RWPE1 (cell line): Measurements from ENCODE around the gene NLGN1.

Experiments
- CTCF ChIA-PET: fragments of 350-600 bp; sonication (Branson Sonifier 250); formaldehyde crosslinking; extraction: SDS; loops from one replicate; lab custom pipeline; 2021; lab: Yijun Ruan, JAX
- POLR2A ChIA-PET: fragments of 400-600 bp; formaldehyde crosslinking; extraction: SDS; loops from one replicate; lab custom pipeline; 2020; ENCODE audit warnings: antibody characterized with exemption; ENCODE audit not compliant: low non-redundant PET; lab: Yijun Ruan, JAX
- DNase-seq: peaks from one replicate; pipeline ENCODE4 v3.0.0; 2012; ENCODE audit warnings: low spot score
- H3K27ac ChIP-seq: fragments of 450-650 bp; 2 replicates; pipeline ENCODE4 v1.5.1; 2017
- TF ChIP-seq, protein P1 (sequence below): fragments of 450-650 bp; conservative IDR thresholded peaks from 2 replicates; pipeline ENCODE4 v1.5.1; 2017; ENCODE audit warnings: low read depth, mild to moderate bottlenecking

The NLGN1 gene

DNA sequence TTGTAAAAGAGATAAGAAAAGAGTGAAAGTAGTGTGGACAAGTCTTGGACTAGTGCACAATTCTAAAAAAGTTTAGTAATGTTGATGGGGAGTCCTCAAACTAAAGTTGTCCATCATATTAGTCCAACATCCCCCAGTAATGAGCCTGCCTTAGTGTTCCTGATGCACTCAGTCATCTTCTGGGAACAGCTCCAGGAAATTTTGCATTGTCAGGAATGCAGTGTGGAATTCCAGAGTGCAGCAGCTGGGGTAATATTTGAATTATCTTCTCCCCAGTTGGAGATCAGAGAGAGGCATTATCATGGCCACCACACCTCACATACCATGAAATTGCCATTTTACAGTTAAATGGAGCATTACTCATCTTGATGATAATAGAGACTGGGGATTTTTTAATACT, 932.8 kb downstream of the NLGN1 start:
- POLR2A ChIA-PET, result no interaction called here
- DNase-seq, result peak; percentile 5
- H3K27ac ChIP-seq, result no peak overlapping the region
- TF ChIP-seq, protein P1, sequence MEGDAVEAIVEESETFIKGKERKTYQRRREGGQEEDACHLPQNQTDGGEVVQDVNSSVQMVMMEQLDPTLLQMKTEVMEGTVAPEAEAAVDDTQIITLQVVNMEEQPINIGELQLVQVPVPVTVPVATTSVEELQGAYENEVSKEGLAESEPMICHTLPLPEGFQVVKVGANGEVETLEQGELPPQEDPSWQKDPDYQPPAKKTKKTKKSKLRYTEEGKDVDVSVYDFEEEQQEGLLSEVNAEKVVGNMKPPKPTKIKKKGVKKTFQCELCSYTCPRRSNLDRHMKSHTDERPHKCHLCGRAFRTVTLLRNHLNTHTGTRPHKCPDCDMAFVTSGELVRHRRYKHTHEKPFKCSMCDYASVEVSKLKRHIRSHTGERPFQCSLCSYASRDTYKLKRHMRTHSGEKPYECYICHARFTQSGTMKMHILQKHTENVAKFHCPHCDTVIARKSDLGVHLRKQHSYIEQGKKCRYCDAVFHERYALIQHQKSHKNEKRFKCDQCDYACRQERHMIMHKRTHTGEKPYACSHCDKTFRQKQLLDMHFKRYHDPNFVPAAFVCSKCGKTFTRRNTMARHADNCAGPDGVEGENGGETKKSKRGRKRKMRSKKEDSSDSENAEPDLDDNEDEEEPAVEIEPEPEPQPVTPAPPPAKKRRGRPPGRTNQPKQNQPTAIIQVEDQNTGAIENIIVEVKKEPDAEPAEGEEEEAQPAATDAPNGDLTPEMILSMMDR, result no peak
- CTCF ChIA-PET, result no interaction called here

DNA sequence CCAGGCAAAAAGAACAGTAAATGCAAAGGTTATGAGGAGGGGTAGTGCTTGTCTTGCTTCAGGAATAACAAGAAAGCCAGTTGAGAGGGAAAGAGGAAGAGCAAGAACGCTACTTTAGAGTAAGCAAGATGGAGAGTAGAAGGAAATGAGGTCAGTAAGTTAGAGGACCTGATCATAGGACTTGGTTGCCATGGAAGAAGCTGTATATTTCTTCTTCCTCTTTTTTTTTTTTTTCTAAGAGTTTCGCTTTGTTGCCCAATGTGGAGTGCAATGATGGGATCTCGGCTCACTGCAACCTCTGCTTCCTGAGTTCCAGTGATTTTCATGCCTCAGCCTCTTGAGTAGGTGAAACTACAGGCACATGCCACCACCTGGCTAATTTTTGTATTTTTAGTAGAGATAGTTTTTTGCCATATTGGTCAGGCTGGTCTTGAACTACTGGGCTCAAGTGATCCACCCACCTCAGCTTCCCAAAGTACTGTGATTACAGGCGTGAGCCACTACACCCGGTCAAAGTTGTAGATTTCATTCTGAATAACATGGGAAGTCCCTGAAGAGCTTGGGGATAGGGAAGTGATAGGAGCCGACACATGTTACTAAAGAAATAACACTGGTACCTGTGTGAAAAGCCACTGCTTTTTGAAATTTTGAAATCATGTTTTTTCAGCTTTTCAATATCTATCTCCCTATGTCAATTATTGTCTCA, 933.7 kb downstream of the NLGN1 start:
- POLR2A ChIA-PET, result no interaction called here
- H3K27ac ChIP-seq, result no peak overlapping the region
- TF ChIP-seq, protein P1, result no peak
- CTCF ChIA-PET, result interaction anchor here (0.6 kb wide), 1 partner anchor 454 kb away, joined by 4 read pairs; no protein-coding TSS in a partner anchor
- DNase-seq, result no peak

DNA sequence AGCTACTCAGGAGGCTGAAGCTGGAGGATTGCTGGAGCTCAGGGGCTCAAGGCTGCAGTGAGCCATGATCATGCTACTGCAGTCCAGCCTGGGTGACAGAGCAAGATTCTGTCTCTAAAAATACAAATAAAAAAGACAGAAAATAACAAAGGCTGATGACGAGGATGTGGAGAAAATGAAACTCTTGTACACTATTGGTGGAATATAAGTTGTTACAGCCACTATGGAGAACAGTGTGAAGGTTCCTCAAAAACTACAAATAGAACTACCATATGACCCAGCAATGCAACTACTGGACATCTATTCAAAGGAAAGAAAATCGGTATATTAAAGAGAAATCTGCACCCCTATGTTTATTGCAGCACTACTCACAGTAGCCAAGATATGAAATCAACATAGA, 934.8 kb downstream of the NLGN1 start:
- no peak for DNase-seq
- TF ChIP-seq, protein P1, result no peak
- ChIA-PET POLR2A (no interaction called here), CTCF (no interaction called here)
- H3K27ac ChIP-seq, result no peak overlapping the region

DNA sequence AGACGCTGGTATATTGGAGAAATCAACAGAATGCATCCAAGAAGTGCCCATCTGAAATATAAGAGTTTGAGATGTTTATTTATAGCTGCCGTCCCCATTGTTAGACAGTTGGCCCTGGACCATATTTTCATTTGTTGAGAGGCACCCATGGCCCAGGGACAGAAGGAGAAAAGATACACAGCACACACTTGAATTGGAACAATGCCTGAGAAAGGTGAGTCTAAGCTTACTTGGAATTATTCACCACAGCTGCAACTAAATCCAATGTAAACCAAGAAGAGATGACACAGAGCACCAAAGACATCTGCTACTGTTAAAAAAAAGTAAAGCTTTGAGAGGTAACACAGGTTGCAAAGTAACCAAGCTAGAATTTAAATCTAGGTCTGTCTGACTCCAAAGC, 936.1 kb downstream of the NLGN1 start:
- ChIA-PET POLR2A (no interaction called here), CTCF (no interaction called here)
- no peak for DNase-seq
- no peak overlapping the region for H3K27ac ChIP-seq
- TF ChIP-seq, protein P1, result no peak

DNA sequence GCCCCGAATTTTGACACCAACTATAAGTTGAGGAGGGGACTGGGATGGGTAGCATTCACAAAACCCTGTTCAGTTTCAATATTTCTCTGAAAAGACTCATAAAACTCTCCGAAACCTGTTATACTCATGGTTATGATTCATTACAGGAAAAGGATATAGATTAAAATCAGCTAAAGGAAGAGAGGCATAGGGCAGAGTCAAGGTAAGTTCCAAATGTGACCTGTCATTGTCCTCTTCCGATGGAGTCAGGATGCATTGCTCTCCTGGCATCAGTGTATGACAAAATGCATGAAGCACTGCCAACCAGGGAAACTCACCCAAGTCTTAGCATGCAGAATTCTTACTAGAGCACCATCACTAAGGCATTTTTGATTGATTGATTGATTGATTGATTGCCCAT, 936.6 kb downstream of the NLGN1 start:
- ChIA-PET CTCF (no interaction called here), POLR2A (no interaction called here)
- DNase-seq, result no peak
- TF ChIP-seq, protein P1, result no peak
- no peak overlapping the region for H3K27ac ChIP-seq

DNA sequence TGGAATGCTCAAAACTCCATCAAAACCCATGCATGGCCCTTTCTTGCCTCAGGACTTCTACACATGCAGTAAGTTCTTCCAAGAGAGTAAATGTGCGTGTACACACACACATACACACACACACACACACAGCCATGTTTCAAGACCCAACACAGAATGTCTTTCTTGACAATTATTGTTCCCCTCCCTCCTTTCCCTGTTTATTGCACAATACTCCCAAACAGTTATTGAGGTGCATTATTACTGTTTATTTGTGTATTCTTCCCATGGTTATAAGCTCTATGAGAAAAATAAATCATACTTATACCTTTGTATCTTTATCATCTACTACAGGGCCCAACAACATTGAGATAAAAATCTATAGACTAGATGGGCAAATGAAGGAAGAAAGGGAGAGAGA, 937.8 kb downstream of the NLGN1 start:
- ChIA-PET POLR2A (no interaction called here), CTCF (no interaction called here)
- H3K27ac ChIP-seq, result no peak overlapping the region
- TF ChIP-seq, protein P1, result no peak
- no peak for DNase-seq
